Smooth muscle cell (in vitro differentiated cells): Measurements from ENCODE around the gene SLC24A3. TPM values are rescaled to one million over a fixed set of nuclear protein-coding genes. Genes with fewer than 3 reads are reported as not detected.

ENCODE experiments used
- DNase-seq: peaks from one replicate; lab custom pipeline; 2025; ENCODE audit not compliant: unreplicated experiment; lab: John Stamatoyannopoulos, UW
- H2AFZ ChIP-seq: fragments of 200-600 bp; sonication (generic); 2 replicates; pipeline ENCODE4 v1.6.0; 2016; ENCODE audit warnings: antibody characterized with exemption, low read depth, mild to moderate bottlenecking
- H3F3A ChIP-seq: fragments of 200-600 bp; sonication (generic); 2 replicates; pipeline ENCODE4 v1.6.0; 2017; ENCODE audit warnings: antibody characterized with exemption, low read depth
- H3K27ac ChIP-seq: fragments of 200-600 bp; sonication (generic); 2 replicates; pipeline ENCODE4 v1.5.1; 2016; ENCODE audit warnings: low read depth, mild to moderate bottlenecking
- H3K27me3 ChIP-seq: fragments of 200-600 bp; sonication (generic); 2 replicates; pipeline ENCODE4 v1.6.1; 2016; ENCODE audit warnings: low read depth, mild to moderate bottlenecking
- H3K36me3 ChIP-seq: fragments of 200-600 bp; sonication (generic); 2 replicates; pipeline ENCODE4 v1.5.1; 2016; ENCODE audit warnings: low read depth
- H3K4me1 ChIP-seq: fragments of 200-600 bp; sonication (generic); 2 replicates; pipeline ENCODE4 v1.5.1; 2016; ENCODE audit warnings: low read depth
- H3K4me2 ChIP-seq: fragments of 200-600 bp; sonication (generic); 2 replicates; pipeline ENCODE4 v1.6.0; 2016; ENCODE audit warnings: mild to moderate bottlenecking
- H3K4me3 ChIP-seq: fragments of 200-600 bp; sonication (generic); 2 replicates; pipeline ENCODE4 v1.5.1; 2016; ENCODE audit warnings: mild to moderate bottlenecking
- H3K79me2 ChIP-seq: fragments of 200-600 bp; sonication (generic); 2 replicates; pipeline ENCODE4 v1.6.0; 2016; ENCODE audit warnings: low read depth, mild to moderate bottlenecking
- H3K9ac ChIP-seq: fragments of 200-600 bp; sonication (generic); 2 replicates; pipeline ENCODE4 v1.6.0; 2016; ENCODE audit warnings: low read depth
- H3K9me3 ChIP-seq: fragments of 200-600 bp; sonication (generic); replicated peaks from 2 replicates; pipeline ENCODE4 v1.5.1; 2016; ENCODE audit warnings: low read depth
- H4K20me1 ChIP-seq: fragments of 200-600 bp; sonication (generic); 2 replicates; pipeline ENCODE4 v1.6.0; 2016; ENCODE audit warnings: low read depth
- CTCF ChIP-seq: fragments of 200-600 bp; sonication (generic); IDR thresholded peaks from 2 replicates; pipeline ENCODE4 v1.5.1; 2017; ENCODE audit warnings: borderline replicate concordance, mild to moderate bottlenecking, antibody characterized with exemption; ENCODE audit not compliant: insufficient read depth, poor library complexity, severe bottlenecking
- WGBS: methylation state at CpG from one replicate; pipeline ENCODE4 v1.1.7; 2016; ENCODE audit warnings: low lambda C conversion rate; 5-methylcytosine and 5-hydroxymethylcytosine counted together
- polyA plus RNA-seq: library from polyadenylated mRNA; unstranded; fragments of >200 nt; fragmentation: Nextera tagmentation; extraction: Ambion mirVana; gene quantifications from 2 replicates; pipeline ENCODE4 v1.2.1, GENCODE V29; 2016
- total RNA-seq: library from RNA; depleted of rRNA; stranded (reverse); fragments of >200 nt; gene quantifications from 2 replicates; pipeline ENCODE4 v1.2.3, GENCODE V29; 2014

The SLC24A3 gene
- total and polyA plus RNA-seq, 2 experiments from 2014 or later: 2.5 to 3.2 TPM

DNA sequence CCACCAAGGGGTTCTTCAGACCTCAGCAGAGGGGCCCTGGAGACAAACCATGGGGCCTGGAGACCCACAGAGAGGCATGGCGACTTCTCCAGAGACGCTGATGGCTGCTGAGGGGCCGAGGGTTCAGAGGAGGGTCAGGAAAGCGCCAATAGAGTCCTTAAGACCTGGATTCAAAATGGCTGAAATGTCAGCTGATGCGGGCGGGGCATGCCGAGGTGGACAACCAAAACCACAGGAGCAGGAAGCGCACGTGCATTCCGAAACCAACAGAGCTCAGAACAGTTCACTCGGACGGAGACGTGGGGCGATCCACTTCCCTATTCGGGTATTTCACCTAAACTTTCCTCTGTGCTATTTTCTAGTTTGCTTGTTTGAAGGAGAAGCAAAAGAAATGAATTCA, 445.7 kb downstream of the SLC24A3 start:
- TF ChIP-seq CTCF: no peak
- H3K27ac ChIP-seq: no peak overlapping the region
- no peaks in the 10 kb centered on the region for H3K79me2 ChIP-seq
- no peak overlapping the region for H3K4me3 ChIP-seq
- no peak overlapping the region for H3K9ac ChIP-seq
- 94% methylated on average over 15 of the region's 15 CpGs for WGBS
- H3K4me2 ChIP-seq: no peak overlapping the region
- no peak overlapping the region for H2AFZ ChIP-seq
- H3K27me3 ChIP-seq: peaks cover 11% of the 10 kb centered on the region
- no peaks in the 10 kb centered on the region for H3K36me3 ChIP-seq
- no peaks in the 10 kb centered on the region for H4K20me1 ChIP-seq
- no peaks in the 10 kb centered on the region for H3K4me1 ChIP-seq
- no peaks in the 10 kb centered on the region for H3F3A ChIP-seq
- H3K9me3 ChIP-seq: no peaks in the 10 kb centered on the region
- no peak for DNase-seq

DNA sequence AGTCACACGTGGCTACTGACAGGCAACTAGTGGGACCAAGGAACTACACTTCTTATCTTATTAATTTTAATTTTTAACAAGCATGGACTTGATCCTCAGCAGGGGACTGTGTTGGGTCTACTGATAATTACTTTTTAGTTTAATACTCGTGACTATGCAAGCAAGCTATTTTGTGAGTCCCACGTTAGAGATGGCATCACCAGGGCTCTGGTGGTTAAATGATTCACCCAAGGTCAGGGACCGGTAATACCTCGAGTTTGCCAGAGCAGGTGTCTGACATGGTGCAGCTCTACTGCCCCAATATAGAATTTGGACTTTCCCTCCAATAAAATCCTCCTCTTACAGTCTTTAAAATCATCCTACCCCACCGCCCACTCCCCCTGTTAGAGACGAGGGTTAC, 447.0 kb downstream of the SLC24A3 start:
- H3K27ac ChIP-seq: no peak overlapping the region
- TF ChIP-seq CTCF: no peak
- H4K20me1 ChIP-seq: no peaks in the 10 kb centered on the region
- no peaks in the 10 kb centered on the region for H3K79me2 ChIP-seq
- H3K4me3 ChIP-seq: no peak overlapping the region
- no peaks in the 10 kb centered on the region for H3K9me3 ChIP-seq
- H3K9ac ChIP-seq: no peak overlapping the region
- H2AFZ ChIP-seq: no peak overlapping the region
- 87% methylated on average over 7 of the region's 7 CpGs for WGBS
- no peaks in the 10 kb centered on the region for H3F3A ChIP-seq
- H3K4me2 ChIP-seq: no peak overlapping the region
- DNase-seq: no peak
- no peaks in the 10 kb centered on the region for H3K36me3 ChIP-seq
- H3K4me1 ChIP-seq: no peaks in the 10 kb centered on the region
- peaks cover 22% of the 10 kb centered on the region for H3K27me3 ChIP-seq

- Histone ChIP-seq H2AFZ (no peak overlapping the region), H3K4me1 (no peaks in the 10 kb centered on the region), H3K27ac (no peak overlapping the region), H3K4me3 (no peak overlapping the region), H3F3A (no peaks in the 10 kb centered on the region), H3K9ac (no peak overlapping the region), H4K20me1 (no peaks in the 10 kb centered on the region), H3K36me3 (no peaks in the 10 kb centered on the region), H3K9me3 (no peaks in the 10 kb centered on the region), H3K4me2 (peak overlapping the region; percentile 22), H3K79me2 (no peaks in the 10 kb centered on the region), H3K27me3 (peaks cover 26% of the 10 kb centered on the region)
- DNase-seq: no peak
- WGBS: 70% methylated on average over 9 of the region's 9 CpGs
- TF ChIP-seq CTCF: no peak
Measured at GRCh38 chr20:19660808-19661378, 448.5 kb downstream of the SLC24A3 start.
